HG03469 (cell line): Measurements from ENCODE around the gene FIP1L1.
"Not testable (repeated sequence)": the region's sequence is repeated elsewhere in the genome, so short reads cannot be mapped to it uniquely, and the experiment has no call there.

ENCODE experiments used
- ATAC-seq: cut with Tn5 transposase; IDR thresholded peaks from one replicate; pipeline ENCODE4 v1.9.1; 2021; ENCODE audit warnings: mild to moderate bottlenecking, moderate library complexity, moderate number of reproducible peaks; ENCODE audit not compliant: unreplicated experiment

Gene FIP1L1

GRCh38 chr4:53465891-53466290 is 88.5 kb downstream of the FIP1L1 start:
- no peak for ATAC-seq

GRCh38 chr4:53466576-53466975 is 89.1 kb downstream of the FIP1L1 start:
- not testable (repeated sequence) for ATAC-seq

GRCh38 chr4:53476232-53477037 is 99.0 kb downstream of the FIP1L1 start:
- no peak for ATAC-seq

- ATAC-seq = no peak
Observed at GRCh38 chr4:53477038-53477565, 99.7 kb downstream of the FIP1L1 start.

DNA sequence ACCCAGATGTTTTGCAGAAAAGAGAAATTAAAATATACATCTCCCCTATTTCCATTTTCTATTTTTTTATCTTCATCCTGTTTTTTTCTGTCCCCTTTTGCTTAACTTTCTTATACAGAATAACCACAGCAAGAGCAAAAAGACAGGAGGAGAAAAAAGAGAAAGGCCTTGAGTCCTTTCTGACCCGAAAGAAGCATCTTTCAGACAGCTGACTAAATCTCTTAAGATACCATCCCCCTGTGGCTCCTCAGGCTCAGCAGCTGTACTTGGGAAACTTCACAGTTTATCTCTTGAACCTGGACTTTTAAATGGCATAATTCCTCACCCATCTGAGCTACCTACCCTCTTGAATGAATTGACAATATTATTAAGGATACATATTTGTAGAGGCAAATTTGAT is 100.2 kb downstream of the FIP1L1 start:
- ATAC-seq = no peak

DNA sequence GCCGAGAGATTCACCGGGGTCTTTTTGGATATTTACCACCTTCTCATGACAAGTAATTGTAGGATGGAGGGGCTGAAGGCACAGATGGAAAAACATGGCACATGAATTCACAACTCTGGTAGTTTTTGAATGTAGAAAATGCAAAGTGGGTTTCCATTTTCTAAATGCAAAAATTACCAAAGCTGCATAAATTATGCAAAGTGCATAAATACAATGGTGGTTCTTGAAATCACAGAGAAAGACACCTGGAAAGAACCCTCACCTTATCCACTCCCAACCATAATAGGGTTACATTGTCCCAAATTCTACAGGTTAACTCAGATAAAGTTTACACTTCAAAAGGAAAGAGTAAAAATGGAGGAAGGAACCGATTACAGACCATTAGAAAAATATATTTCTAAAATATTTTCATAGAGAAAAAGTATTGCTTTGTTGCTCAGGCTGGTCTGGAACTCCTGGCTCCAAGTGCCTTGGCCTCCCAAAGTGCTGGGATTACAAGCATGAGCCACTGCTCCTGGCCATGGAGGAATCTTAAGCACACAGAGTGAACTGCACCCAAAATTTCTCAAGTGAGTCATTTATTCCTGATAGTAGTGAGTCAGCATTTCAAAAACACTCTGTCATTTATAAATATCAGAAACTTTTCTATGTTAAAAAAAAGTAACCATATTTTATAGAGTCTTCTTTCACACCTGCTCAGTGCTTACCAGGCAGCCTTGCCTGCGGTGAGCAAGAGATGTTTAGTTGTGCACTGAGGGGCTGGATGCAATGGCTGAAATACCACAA is 101.4 kb downstream of the FIP1L1 start:
- no peak for ATAC-seq

- no peak for ATAC-seq
Observed at GRCh38 chr4:53479736-53480525, 102.5 kb downstream of the FIP1L1 start.

DNA sequence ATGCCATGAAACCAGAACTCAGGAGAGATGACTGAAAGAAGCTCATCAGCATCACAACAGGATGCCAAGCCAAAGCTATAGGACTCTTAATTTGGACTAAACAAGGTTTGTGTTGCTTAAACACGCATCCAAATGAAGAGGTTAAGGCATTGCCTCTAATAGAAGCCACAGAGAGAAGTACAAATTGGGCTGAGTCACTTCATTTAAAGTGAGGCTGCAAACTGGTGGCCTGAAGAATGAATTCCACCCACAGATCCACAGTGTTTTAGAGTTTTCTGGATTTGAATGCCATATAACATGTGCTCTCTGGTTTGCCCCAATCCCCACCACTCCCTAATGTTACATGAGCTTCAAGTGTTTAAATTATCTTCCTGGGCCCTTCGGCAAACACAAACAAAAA is 103.5 kb downstream of the FIP1L1 start:
- no peak for ATAC-seq

- no peak for ATAC-seq
Observed at GRCh38 chr4:53481586-53481985, 104.1 kb downstream of the FIP1L1 start.

- ATAC-seq = no peak
Observed at GRCh38 chr4:53483250-53483649, 105.8 kb downstream of the FIP1L1 start.

GRCh38 chr4:53484911-53485657 is 107.6 kb downstream of the FIP1L1 start:
- ATAC-seq = no peak

- no peak for ATAC-seq
Observed at GRCh38 chr4:53485658-53486040, 108.2 kb downstream of the FIP1L1 start.

GRCh38 chr4:53487766-53488165 is 110.3 kb downstream of the FIP1L1 start:
- no peak for ATAC-seq

DNA sequence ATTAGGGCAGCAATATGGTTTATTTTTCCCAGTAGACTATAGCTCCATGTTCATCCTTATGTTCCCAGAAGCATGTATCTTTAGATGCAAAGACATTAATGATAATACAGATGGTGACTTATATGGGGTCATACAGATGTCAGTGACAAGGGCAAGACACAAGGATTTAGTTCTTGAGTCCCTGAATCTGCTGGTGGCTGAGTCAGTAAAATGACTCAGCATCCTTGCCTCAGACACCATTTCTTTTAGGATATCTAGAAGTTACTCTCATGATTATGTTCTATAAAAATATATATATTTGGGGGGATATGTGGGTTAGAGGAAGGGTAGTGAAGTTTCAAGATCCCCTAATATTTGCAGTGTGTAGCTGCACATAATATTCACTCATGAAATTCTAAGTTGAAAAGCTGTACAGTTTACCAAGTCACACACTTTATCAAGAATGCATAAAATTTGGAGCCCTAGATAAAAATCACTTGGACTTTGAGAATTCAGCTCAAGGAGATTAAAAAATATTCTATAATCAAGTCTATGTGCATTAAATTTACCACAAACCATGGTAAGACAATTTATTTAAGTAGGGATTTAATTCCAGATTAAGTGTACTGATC is 111.9 kb downstream of the FIP1L1 start:
- no peak for ATAC-seq

- ATAC-seq = no peak
Observed at GRCh38 chr4:53490161-53490956, 112.9 kb downstream of the FIP1L1 start.

GRCh38 chr4:53490965-53491622 is 113.7 kb downstream of the FIP1L1 start:
- no peak for ATAC-seq

DNA sequence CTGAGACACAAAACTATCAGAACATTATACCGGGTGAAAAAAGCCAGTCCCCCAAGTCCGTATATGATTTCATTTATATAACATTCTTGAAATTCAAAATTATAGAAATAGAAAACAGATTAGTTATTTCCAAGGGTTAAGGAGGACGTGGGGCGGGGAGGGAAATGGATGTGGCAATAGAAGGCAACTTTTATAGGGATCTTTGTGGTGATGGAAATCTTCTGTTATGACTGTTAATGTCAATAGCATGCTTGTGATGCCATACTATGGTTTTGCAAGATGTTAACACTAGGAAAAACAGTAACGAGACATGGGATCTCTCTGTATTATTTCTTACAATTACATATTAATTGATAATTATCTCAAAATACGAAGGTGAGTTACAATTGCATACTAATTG is 117.4 kb downstream of the FIP1L1 start:
- ATAC-seq = no peak

- ATAC-seq = no peak
Observed at GRCh38 chr4:53497487-53498244, 120.2 kb downstream of the FIP1L1 start.
